T-helper 17 cell (primary cell): ENCODE measurements around the gene TRIM3. TPM values are rescaled to one million over a fixed set of nuclear protein-coding genes. Genes with fewer than 3 reads are reported as not detected.

ENCODE experiments used
- ATAC-seq: fragments of 150-1000 bp; cut with Tn5 transposase; 2 replicates; pipeline ENCODE4 v1.10.0; 2021; ENCODE audit warnings: mild to moderate bottlenecking, moderate library complexity
- DNase-seq, 3 donors: peaks; one replicate each; pipeline versions ENCODE4 v3.0.0 to v3.0.0-alpha.2; 2020 to 2021
- H3K9me3 ChIP-seq: one replicate; pipeline ENCODE4 v1.7.0; 2013; ENCODE audit warnings: low read length, mild to moderate bottlenecking; ENCODE audit not compliant: control insufficient read depth, poor library complexity, severe bottlenecking
- H3K27ac Mint-ChIP-seq: one replicate; pipeline ENCODE4 v1.8.0; 2022; ENCODE audit warnings: mild to moderate bottlenecking, moderate library complexity, mixed read lengths
- H3K27me3 Mint-ChIP-seq: one replicate; pipeline ENCODE4 v1.8.0; 2022; ENCODE audit warnings: mixed read lengths
- H3K36me3 Mint-ChIP-seq: one replicate; pipeline ENCODE4 v1.8.0; 2022; ENCODE audit warnings: low read depth, mixed read lengths
- H3K4me1 Mint-ChIP-seq: one replicate; pipeline ENCODE4 v1.8.0; 2022; ENCODE audit warnings: mild to moderate bottlenecking, mixed read lengths
- H3K4me3 Mint-ChIP-seq: one replicate; pipeline ENCODE4 v1.8.0; 2022; ENCODE audit warnings: mild to moderate bottlenecking, moderate library complexity, mixed read lengths
- total RNA-seq, 4 donors: library from RNA in 2 of 4; stranded (reverse) in 2 of 4; gene quantifications; one replicate each; pipeline ENCODE4 v1.2.3 and lab custom pipeline; 2022 to 2026

Gene TRIM3
- total RNA-seq, 2 donors from 2014 or later: 14.2 to 21.4 TPM

DNA sequence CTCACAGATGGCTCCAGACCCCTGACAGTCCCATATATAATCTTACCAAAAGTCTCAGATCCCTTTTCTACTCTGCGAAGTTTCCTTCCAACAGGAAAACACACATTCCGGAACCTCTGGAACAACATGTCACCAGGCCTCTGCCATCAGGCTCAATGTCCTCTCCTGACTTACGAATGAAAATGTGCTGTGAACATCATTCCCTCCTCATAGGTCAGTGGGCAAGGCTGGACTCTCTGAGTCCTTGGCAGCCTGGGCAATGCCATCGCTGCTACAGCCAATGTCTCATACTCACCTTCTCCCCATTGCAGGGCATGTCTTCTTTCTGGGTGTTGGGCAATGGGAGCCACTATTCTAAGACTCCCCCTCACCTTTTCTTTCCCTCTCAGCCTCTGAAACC, 31.3 kb downstream of the TRIM3 start:
- Mint-ChIP-seq H3K27ac (no peak overlapping the region), H3K36me3 (no peaks in the 10 kb centered on the region), H3K4me3 (no peak overlapping the region), H3K27me3 (no peaks in the 10 kb centered on the region), H3K4me1 (no peaks in the 10 kb centered on the region)
- DNase-seq: no peak
- no peaks in the 10 kb centered on the region for H3K9me3 ChIP-seq
- ATAC-seq: no peak

DNA sequence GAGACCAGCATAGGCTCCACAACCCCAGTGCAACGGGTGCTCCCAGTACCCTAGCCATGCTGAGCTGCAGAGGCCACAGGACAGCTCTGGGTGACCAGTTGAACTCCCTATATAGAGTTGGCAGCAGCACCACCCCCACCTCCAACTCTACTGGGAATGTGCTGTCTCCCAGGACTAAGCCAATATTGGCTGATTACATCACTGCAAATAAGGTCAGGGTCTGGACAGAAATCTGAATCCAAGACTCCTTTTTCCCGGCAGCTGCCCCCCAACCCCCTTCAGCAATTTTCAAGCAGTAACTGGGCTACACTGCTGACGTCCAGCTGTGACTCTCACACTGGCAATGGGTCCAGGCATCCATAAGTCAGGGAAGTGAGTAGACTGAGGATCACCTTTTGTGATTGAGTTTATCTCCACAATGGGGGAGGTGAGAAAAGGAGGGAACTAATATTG, 32.8 kb downstream of the TRIM3 start, which contains the start of gene HPX:
Gene HPX (minus strand): TSS at position 82 of the 453 bp plus-strand sequence. CDS start 24 bp downstream, at position 58.
- ATAC-seq (no peak), DNase-seq (no peak)
- no peaks in the 10 kb centered on the region for H3K9me3 ChIP-seq
- H3K36me3 Mint-ChIP-seq: peaks cover under 1% of the 10 kb centered on the region
- H3K27me3 Mint-ChIP-seq: no peaks in the 10 kb centered on the region
- no peak within 1 kb of the TSS for H3K27ac Mint-ChIP-seq
- no peak within 1 kb of the TSS for H3K4me3 Mint-ChIP-seq
- peaks cover under 1% of the 10 kb centered on the region for H3K4me1 Mint-ChIP-seq

- no peaks in the 10 kb centered on the region for H3K27me3 Mint-ChIP-seq
- H3K36me3 Mint-ChIP-seq: peaks cover 3% of the 10 kb centered on the region
- H3K4me1 Mint-ChIP-seq: peaks cover 2% of the 10 kb centered on the region
- no peak overlapping the region for H3K4me3 Mint-ChIP-seq
- H3K27ac Mint-ChIP-seq: no peak overlapping the region
- ATAC-seq (peak; percentile 49), DNase-seq (peak in 1 of 3 donors; percentile 9)
- H3K9me3 ChIP-seq: no peaks in the 10 kb centered on the region
Measured at GRCh38 chr11:6438979-6439571, 34.7 kb downstream of the TRIM3 start.

GRCh38 chr11:6437993-6438392, 35.7 kb downstream of the TRIM3 start:
- no peaks in the 10 kb centered on the region for H3K9me3 ChIP-seq
- no peak for DNase-seq
- H3K4me1 Mint-ChIP-seq: peaks cover 6% of the 10 kb centered on the region
- peak; percentile 54 for ATAC-seq
- H3K36me3 Mint-ChIP-seq: peaks cover 3% of the 10 kb centered on the region
- no peak overlapping the region for H3K4me3 Mint-ChIP-seq
- no peaks in the 10 kb centered on the region for H3K27me3 Mint-ChIP-seq
- H3K27ac Mint-ChIP-seq: no peak overlapping the region

DNA sequence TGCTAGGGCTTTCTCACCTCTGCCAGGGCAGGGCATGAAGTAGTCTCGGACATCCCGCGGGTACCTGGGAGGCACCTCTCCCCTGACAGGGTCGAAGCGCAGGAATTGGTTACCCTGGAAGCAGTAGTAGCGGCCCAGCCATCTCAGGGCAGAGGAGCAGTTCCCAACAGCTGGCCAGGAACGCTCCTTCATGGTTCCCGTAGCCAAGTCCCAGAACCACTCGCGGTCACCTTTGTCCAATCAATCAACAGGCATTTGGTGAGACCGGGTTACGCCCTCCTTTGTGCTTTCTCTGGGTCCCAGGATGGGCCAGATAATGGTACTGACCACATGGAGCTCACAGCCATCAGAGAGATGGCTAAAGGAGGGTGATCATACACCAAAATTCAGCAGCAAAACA, 36.3 kb downstream of the TRIM3 start:
- ATAC-seq (no peak), DNase-seq (no peak)
- Mint-ChIP-seq H3K27ac (no peak overlapping the region), H3K4me1 (peaks cover 6% of the 10 kb centered on the region), H3K27me3 (no peaks in the 10 kb centered on the region), H3K36me3 (peaks cover 3% of the 10 kb centered on the region), H3K4me3 (no peak overlapping the region)
- no peaks in the 10 kb centered on the region for H3K9me3 ChIP-seq

GRCh38 chr11:6433998-6434660, 39.6 kb downstream of the TRIM3 start:
- no peaks in the 10 kb centered on the region for H3K27me3 Mint-ChIP-seq
- DNase-seq (no peak), ATAC-seq (no peak)
- H3K36me3 Mint-ChIP-seq: peaks cover 3% of the 10 kb centered on the region
- no peaks in the 10 kb centered on the region for H3K9me3 ChIP-seq
- H3K4me3 Mint-ChIP-seq: no peak overlapping the region
- no peak overlapping the region for H3K27ac Mint-ChIP-seq
- H3K4me1 Mint-ChIP-seq: peaks cover 10% of the 10 kb centered on the region

- Mint-ChIP-seq H3K4me1 (peaks cover 10% of the 10 kb centered on the region), H3K27me3 (no peaks in the 10 kb centered on the region), H3K27ac (no peak overlapping the region), H3K4me3 (no peak overlapping the region), H3K36me3 (peaks cover 3% of the 10 kb centered on the region)
- H3K9me3 ChIP-seq: no peaks in the 10 kb centered on the region
- no peak for DNase-seq
- no peak for ATAC-seq
Measured at GRCh38 chr11:6431861-6432260, 41.9 kb downstream of the TRIM3 start.

- no peaks in the 10 kb centered on the region for H3K9me3 ChIP-seq
- DNase-seq (no peak), ATAC-seq (no peak)
- H3K36me3 Mint-ChIP-seq: no peaks in the 10 kb centered on the region
- H3K27me3 Mint-ChIP-seq: peaks cover 12% of the 10 kb centered on the region
- peaks cover 4% of the 10 kb centered on the region for H3K4me1 Mint-ChIP-seq
- H3K4me3 Mint-ChIP-seq: no peak overlapping the region
- no peak overlapping the region for H3K27ac Mint-ChIP-seq
Measured at GRCh38 chr11:6427516-6427915, 46.2 kb downstream of the TRIM3 start.

DNA sequence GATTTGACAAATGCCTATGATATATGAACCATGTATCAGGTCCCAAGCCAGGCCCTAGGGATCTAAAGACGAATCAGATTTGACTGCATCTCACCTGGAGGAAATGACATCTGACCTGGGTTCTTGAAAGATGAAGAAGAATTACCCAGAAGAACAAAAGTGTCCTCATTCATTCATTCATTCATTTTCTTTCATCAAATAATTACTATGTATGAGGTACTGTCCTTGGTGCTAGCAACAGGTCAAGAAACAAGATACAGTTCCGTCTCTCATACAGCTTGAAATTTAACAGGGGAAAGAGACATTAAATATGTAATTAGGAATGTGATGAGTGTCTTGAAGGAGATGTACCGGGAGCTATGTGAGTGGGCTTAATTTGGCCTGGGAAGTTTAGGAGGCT, 53.1 kb downstream of the TRIM3 start:
- peaks cover 18% of the 10 kb centered on the region for H3K27me3 Mint-ChIP-seq
- H3K4me3 Mint-ChIP-seq: no peak overlapping the region
- no peaks in the 10 kb centered on the region for H3K9me3 ChIP-seq
- H3K27ac Mint-ChIP-seq: no peak overlapping the region
- no peak for DNase-seq
- H3K36me3 Mint-ChIP-seq: peaks cover 3% of the 10 kb centered on the region
- H3K4me1 Mint-ChIP-seq: peaks cover 7% of the 10 kb centered on the region
- ATAC-seq: no peak

GRCh38 chr11:6419009-6419631, 54.6 kb downstream of the TRIM3 start, which contains the start of gene APBB1:
Gene APBB1, minus strand, starts transcription at chr11:6419094. Its CDS starts 7,747 bp downstream, at chr11:6411347.
- ATAC-seq: peak; percentile 82

GRCh38 chr11:6418557-6419008, 55.2 kb downstream of the TRIM3 start:
- peaks cover 7% of the 10 kb centered on the region for H3K4me1 Mint-ChIP-seq
- peaks cover 16% of the 10 kb centered on the region for H3K27me3 Mint-ChIP-seq
- H3K9me3 ChIP-seq: no peaks in the 10 kb centered on the region
- H3K36me3 Mint-ChIP-seq: peaks cover 3% of the 10 kb centered on the region
- DNase-seq: no peak
- no peak overlapping the region for H3K4me3 Mint-ChIP-seq
- no peak for ATAC-seq
- no peak overlapping the region for H3K27ac Mint-ChIP-seq

More at GRCh38 chr11:6419009-6419631, 54.6 kb downstream of the TRIM3 start, which contains the start of gene APBB1:
- no peaks in the 10 kb centered on the region for H3K9me3 ChIP-seq
- peaks cover 7% of the 10 kb centered on the region for H3K4me1 Mint-ChIP-seq
- H3K36me3 Mint-ChIP-seq: peaks cover 3% of the 10 kb centered on the region
- peaks cover 18% of the 10 kb centered on the region for H3K27me3 Mint-ChIP-seq
- no peak within 1 kb of the TSS for H3K4me3 Mint-ChIP-seq
- peak within 1 kb of the TSS; percentile 53 for H3K27ac Mint-ChIP-seq
- peak; percentile 71 to 72 (median 71) for DNase-seq

- Mint-ChIP-seq H3K4me1 (peaks cover 10% of the 10 kb centered on the region), H3K36me3 (peaks cover 3% of the 10 kb centered on the region), H3K27ac (no peak overlapping the region), H3K4me3 (no peak overlapping the region), H3K27me3 (peaks cover 11% of the 10 kb centered on the region)
- DNase-seq: no peak
- ATAC-seq: no peak
- H3K9me3 ChIP-seq: no peaks in the 10 kb centered on the region
Measured at GRCh38 chr11:6417907-6418556, 55.7 kb downstream of the TRIM3 start.

DNA sequence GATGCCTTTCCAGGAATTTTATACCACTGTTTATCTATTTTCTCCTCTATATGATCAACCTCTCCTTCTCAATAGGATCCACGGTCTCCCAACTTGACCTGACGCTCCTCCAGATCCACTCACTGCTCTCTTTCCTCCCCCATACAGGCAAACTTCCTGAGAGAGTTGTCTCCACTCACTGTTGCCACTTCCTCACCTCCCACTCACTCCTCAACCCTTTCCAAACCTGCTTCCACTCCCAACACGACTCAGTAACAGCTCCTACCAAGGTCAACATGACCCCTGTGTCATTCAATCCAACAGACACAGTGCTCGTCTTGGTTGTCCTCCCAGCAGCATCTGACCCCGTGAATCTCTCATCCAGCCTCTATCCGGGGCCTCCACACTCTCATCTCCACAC, 57.9 kb downstream of the TRIM3 start:
- Mint-ChIP-seq H3K4me3 (no peak overlapping the region), H3K36me3 (peaks cover under 1% of the 10 kb centered on the region)

More for the DNA sequence above, 57.9 kb downstream of the TRIM3 start:
- H3K27me3 Mint-ChIP-seq: peaks cover 2% of the 10 kb centered on the region
- no peaks in the 10 kb centered on the region for H3K9me3 ChIP-seq
- peaks cover 15% of the 10 kb centered on the region for H3K4me1 Mint-ChIP-seq
- DNase-seq (no peak), ATAC-seq (no peak)
- no peak overlapping the region for H3K27ac Mint-ChIP-seq
